GM21390 (cell line): ENCODE measurements around the gene NKX3-2.
A peak's percentile ranks its signal among the peaks of the same experiment; 100 is the strongest.
"Not testable (repeated sequence)": the region's sequence is repeated elsewhere in the genome, so short reads cannot be mapped to it uniquely, and the experiment has no call there.

Source experiments
- ATAC-seq: cut with Tn5 transposase; IDR thresholded peaks from one replicate; pipeline ENCODE4 v1.9.1; 2021; ENCODE audit not compliant: unreplicated experiment

The NKX3-2 gene

GRCh38 chr4:13543839-13544605, at the start of gene NKX3-2:
TSS of gene NKX3-2 (minus strand) at chr4:13544508. CDS start at chr4:13544414, 94 bp downstream.
- ATAC-seq: no peak

GRCh38 chr4:13592220-13592619, 47.9 kb upstream of the NKX3-2 start:
- ATAC-seq: no peak

- ATAC-seq: no peak
Measured at GRCh38 chr4:13590766-13591165, 46.5 kb upstream of the NKX3-2 start.

GRCh38 chr4:13588954-13589353, 44.6 kb upstream of the NKX3-2 start:
- no peak for ATAC-seq

- ATAC-seq: no peak
Measured at GRCh38 chr4:13584481-13584880, 40.2 kb upstream of the NKX3-2 start.

- ATAC-seq: no peak
Measured at GRCh38 chr4:13580036-13580435, 35.7 kb upstream of the NKX3-2 start.

GRCh38 chr4:13577660-13578059, 33.4 kb upstream of the NKX3-2 start:
- no peak for ATAC-seq

GRCh38 chr4:13570916-13571315, 26.6 kb upstream of the NKX3-2 start:
- no peak for ATAC-seq

- no peak for ATAC-seq
Measured at GRCh38 chr4:13567125-13567524, 22.8 kb upstream of the NKX3-2 start.

- ATAC-seq: no peak
Measured at GRCh38 chr4:13562876-13563275, 18.6 kb upstream of the NKX3-2 start.

GRCh38 chr4:13561673-13562072, 17.4 kb upstream of the NKX3-2 start:
- no peak for ATAC-seq

GRCh38 chr4:13560111-13560510, 15.8 kb upstream of the NKX3-2 start:
- not testable (repeated sequence) for ATAC-seq

GRCh38 chr4:13559413-13559812, 15.1 kb upstream of the NKX3-2 start:
- ATAC-seq: no peak

GRCh38 chr4:13558881-13559280, 14.6 kb upstream of the NKX3-2 start:
- no peak for ATAC-seq

GRCh38 chr4:13555325-13555724, 11.0 kb upstream of the NKX3-2 start:
- ATAC-seq: no peak

GRCh38 chr4:13553081-13553480, 8.8 kb upstream of the NKX3-2 start:
- ATAC-seq: no peak

GRCh38 chr4:13548984-13549546, 4.8 kb upstream of the NKX3-2 start:
- ATAC-seq: peak; percentile 60

- ATAC-seq: no peak
Measured at GRCh38 chr4:13548059-13548983, 4.0 kb upstream of the NKX3-2 start.

- no peak for ATAC-seq
Measured at GRCh38 chr4:13547485-13548041, 3.3 kb upstream of the NKX3-2 start.

GRCh38 chr4:13546941-13547484, 2.7 kb upstream of the NKX3-2 start:
- ATAC-seq: no peak
